ENCODE data around the gene SGMS2.
"Not testable (repeated sequence)": the region's sequence is repeated elsewhere in the genome, so short reads cannot be mapped to it uniquely, and the experiment has no call there.

Gene SGMS2

GRCh38 chr4:107913283-107913899 lies 88.7 kb downstream of the SGMS2 start:
- DNase-seq (ENCODE audit: low read depth in 1 of 2, low spot score in 1 of 2), result peak in 1 of 2 experiments; percentile 76
- no peak for TF ChIP-seq JUND (IDR thresholded peaks at IDR 0.05; ENCODE audit: low read depth)
- in situ Hi-C loops (cut with HindIII; ENCODE audit: low pct_unique_long_range_greater_than_20kb, low sequenced_read_pairs), result no loop called here

- TF ChIP-seq JUND (IDR thresholded peaks at IDR 0.05; ENCODE audit: low read depth), result no peak
- in situ Hi-C loops (cut with HindIII; ENCODE audit: low pct_unique_long_range_greater_than_20kb, low sequenced_read_pairs), result no loop called here
- no peak for DNase-seq (ENCODE audit: low read depth in 1 of 2, low spot score in 1 of 2)
Measured at GRCh38 chr4:107915220-107915619, 90.5 kb downstream of the SGMS2 start.

- no peak for TF ChIP-seq JUND (IDR thresholded peaks at IDR 0.05; ENCODE audit: low read depth)
- in situ Hi-C loops (cut with HindIII; ENCODE audit: low pct_unique_long_range_greater_than_20kb, low sequenced_read_pairs), result no loop called here
- DNase-seq (ENCODE audit: low read depth in 1 of 2, low spot score in 1 of 2), result no peak
Measured at GRCh38 chr4:107916623-107917022, 91.9 kb downstream of the SGMS2 start.

- in situ Hi-C loops (cut with HindIII; ENCODE audit: low pct_unique_long_range_greater_than_20kb, low sequenced_read_pairs), result no loop called here
- no peak for TF ChIP-seq JUND (IDR thresholded peaks at IDR 0.05; ENCODE audit: low read depth)
- no peak for DNase-seq (ENCODE audit: low read depth in 1 of 2, low spot score in 1 of 2)
Measured at GRCh38 chr4:107917500-107917899, 92.8 kb downstream of the SGMS2 start.

- in situ Hi-C loops (cut with HindIII; ENCODE audit: low pct_unique_long_range_greater_than_20kb, low sequenced_read_pairs), result no loop called here
- DNase-seq (ENCODE audit: low read depth in 1 of 2, low spot score in 1 of 2), result no peak
- TF ChIP-seq JUND (IDR thresholded peaks at IDR 0.05; ENCODE audit: low read depth), result no peak
Measured at GRCh38 chr4:107922486-107923473, 98.0 kb downstream of the SGMS2 start.

GRCh38 chr4:107925713-107926112 lies 101.0 kb downstream of the SGMS2 start:
- DNase-seq (ENCODE audit: low read depth in 1 of 2, low spot score in 1 of 2); in situ Hi-C loops (cut with HindIII; ENCODE audit: low pct_unique_long_range_greater_than_20kb, low sequenced_read_pairs): not testable (repeated sequence)

GRCh38 chr4:107926875-107927274 lies 102.1 kb downstream of the SGMS2 start:
- not testable (repeated sequence) for DNase-seq (ENCODE audit: low read depth in 1 of 2, low spot score in 1 of 2)

GRCh38 chr4:107930821-107931774 lies 106.4 kb downstream of the SGMS2 start, which contains the start of gene CYP2U1:
TSS of gene CYP2U1 (plus strand) at chr4:107931549. CDS start at chr4:107931644, 95 bp downstream.
- TF ChIP-seq JUND (IDR thresholded peaks at IDR 0.05; ENCODE audit: low read depth), result no peak
- DNase-seq (ENCODE audit: low read depth in 1 of 2, low spot score in 1 of 2), result peak; percentile 82 to 89

More at GRCh38 chr4:107926875-107927274, 102.1 kb downstream of the SGMS2 start:
- in situ Hi-C loops (cut with HindIII; ENCODE audit: low pct_unique_long_range_greater_than_20kb, low sequenced_read_pairs), result not testable (repeated sequence)

GRCh38 chr4:107931775-107932321 lies 107.1 kb downstream of the SGMS2 start:
- in situ Hi-C loops (cut with HindIII; ENCODE audit: low pct_unique_long_range_greater_than_20kb, low sequenced_read_pairs), result no loop called here
- no peak for TF ChIP-seq JUND (IDR thresholded peaks at IDR 0.05; ENCODE audit: low read depth)
- DNase-seq (ENCODE audit: low read depth in 1 of 2, low spot score in 1 of 2), result no peak

More at GRCh38 chr4:107930821-107931774, 106.4 kb downstream of the SGMS2 start, which contains the start of gene CYP2U1:
- in situ Hi-C loops (cut with HindIII; ENCODE audit: low pct_unique_long_range_greater_than_20kb, low sequenced_read_pairs), result no loop called here

GRCh38 chr4:107935246-107935645 lies 110.5 kb downstream of the SGMS2 start:
- no peak for DNase-seq (ENCODE audit: low read depth in 1 of 2, low spot score in 1 of 2)
- no peak for TF ChIP-seq JUND (IDR thresholded peaks at IDR 0.05; ENCODE audit: low read depth)
- in situ Hi-C loops (cut with HindIII; ENCODE audit: low pct_unique_long_range_greater_than_20kb, low sequenced_read_pairs), result no loop called here

- no peak for TF ChIP-seq JUND (IDR thresholded peaks at IDR 0.05; ENCODE audit: low read depth)
- in situ Hi-C loops (cut with HindIII; ENCODE audit: low pct_unique_long_range_greater_than_20kb, low sequenced_read_pairs), result no loop called here
- no peak for DNase-seq (ENCODE audit: low read depth in 1 of 2, low spot score in 1 of 2)
Measured at GRCh38 chr4:107937040-107937439, 112.3 kb downstream of the SGMS2 start.

GRCh38 chr4:107939307-107939706 lies 114.6 kb downstream of the SGMS2 start:
- TF ChIP-seq JUND (IDR thresholded peaks at IDR 0.05; ENCODE audit: low read depth), result no peak
- in situ Hi-C loops (cut with HindIII; ENCODE audit: low pct_unique_long_range_greater_than_20kb, low sequenced_read_pairs), result no loop called here
- DNase-seq (ENCODE audit: low read depth in 1 of 2, low spot score in 1 of 2), result no peak

Measured in T47D (cell line).